ENCODE data around the gene ERBB4.
A peak's percentile ranks its signal among the peaks of the same experiment; 100 is the strongest.

ERBB4 gene

DNA sequence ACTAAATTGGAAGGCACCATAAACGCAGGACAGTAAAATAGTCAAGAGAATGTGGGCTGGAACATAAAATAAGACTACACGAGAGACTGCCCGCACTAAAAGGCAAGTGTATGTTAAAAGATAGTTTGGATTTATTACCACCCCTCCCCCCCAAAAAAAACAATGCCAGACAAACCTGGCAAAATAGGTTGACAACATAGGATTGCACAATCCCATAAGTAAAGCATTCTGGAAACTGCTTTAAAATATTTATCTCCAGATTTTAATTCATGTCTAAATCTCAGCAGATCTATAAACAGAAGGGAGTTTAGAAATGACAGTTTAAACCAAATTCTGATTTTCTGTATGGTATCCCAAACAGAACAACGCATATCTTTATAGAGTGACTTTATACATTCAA lies 455.1 kb downstream of the ERBB4 start:
- DNase-seq (ENCODE audit: low read depth, low spot score), result no peak

- no peak for DNase-seq (ENCODE audit: low read depth, low spot score)
These were observed 460.5 kb downstream of the ERBB4 start for GRCh38 chr2:212078103-212078502.

- DNase-seq (ENCODE audit: low read depth, low spot score), result no peak
These were observed 462.1 kb downstream of the ERBB4 start for GRCh38 chr2:212076456-212076855.

- no peak for DNase-seq (ENCODE audit: low read depth, low spot score)
These were observed 465.2 kb downstream of the ERBB4 start for GRCh38 chr2:212073360-212073759.

DNA sequence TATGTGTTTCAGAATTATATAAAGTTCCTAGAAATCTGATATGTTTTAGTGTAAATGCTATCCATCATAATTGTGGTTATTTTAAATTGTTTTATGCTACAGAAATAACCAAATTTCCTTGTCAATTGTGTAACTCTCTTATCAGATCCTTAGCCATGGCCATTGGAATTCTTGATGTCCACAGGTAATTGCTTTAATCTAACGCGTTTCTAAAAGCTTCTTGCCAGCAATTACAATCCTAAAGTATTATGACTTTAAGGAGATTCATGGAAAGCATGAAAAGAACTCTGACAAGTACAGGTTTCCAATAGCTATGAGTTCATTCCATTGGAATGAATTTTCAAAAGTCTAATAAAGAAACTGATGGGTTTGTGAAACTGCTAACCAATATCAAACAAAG lies 472.1 kb downstream of the ERBB4 start:
- no peak for DNase-seq (ENCODE audit: low read depth, low spot score)

GRCh38 chr2:212064318-212064717 lies 474.3 kb downstream of the ERBB4 start:
- no peak for DNase-seq (ENCODE audit: low read depth, low spot score)

DNA sequence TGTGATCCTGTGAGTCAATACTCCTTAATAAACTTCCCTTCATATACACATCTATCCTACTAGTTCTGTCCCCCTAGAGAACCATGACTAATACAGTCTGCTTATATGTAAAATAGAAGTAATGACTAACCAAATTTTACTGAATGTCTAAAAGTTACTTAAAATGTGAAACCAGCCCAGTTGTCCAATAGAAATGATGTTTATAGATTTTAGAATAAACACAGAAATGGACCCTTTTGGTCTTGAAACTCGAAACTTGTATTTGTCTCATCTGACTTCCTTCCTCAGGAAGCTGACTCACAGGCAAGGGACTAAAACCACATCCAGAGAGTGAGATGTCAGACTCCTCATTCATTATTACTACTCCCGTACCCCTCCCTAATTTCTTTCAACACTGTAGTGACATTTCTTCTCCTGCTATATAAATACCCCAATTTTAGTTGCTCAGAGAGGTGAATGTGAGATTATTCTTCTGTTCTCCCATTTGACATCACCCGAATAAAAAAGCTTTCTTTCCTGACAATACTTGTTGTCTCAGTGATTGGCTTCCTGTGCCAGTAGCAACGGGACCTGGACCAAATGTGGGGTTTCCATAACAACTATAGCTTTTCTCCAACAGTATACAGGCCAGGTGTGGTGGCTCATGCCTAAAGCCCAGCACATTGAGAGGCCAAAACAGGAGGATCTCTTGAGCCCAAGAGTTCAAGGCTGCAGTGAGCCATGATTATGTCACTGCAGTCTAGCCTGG lies 486.0 kb downstream of the ERBB4 start:
- DNase-seq (ENCODE audit: low read depth, low spot score), result peak; percentile 22

DNA sequence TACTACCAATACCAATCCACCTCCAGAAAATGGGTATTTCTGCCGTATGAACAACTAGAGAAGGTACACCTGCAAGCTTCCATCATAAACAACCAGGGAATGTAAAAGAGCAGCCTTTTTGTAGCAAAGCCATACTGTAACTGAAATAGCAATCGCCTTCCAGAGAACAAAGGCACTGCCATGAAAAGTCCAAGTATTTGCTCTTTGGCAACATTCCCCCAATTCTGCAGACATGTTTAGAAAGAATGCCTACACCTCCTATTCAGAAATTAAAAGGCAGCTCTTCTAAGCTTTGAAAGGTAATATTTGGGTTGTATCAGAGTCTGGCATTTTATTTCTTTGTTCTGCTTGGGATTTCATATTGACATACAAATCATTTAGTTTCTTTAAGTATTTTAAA lies 487.7 kb downstream of the ERBB4 start:
- DNase-seq (ENCODE audit: low read depth, low spot score), result peak; percentile 39

- no peak for DNase-seq (ENCODE audit: low read depth, low spot score)
These were observed 496.0 kb downstream of the ERBB4 start for GRCh38 chr2:212042562-212042961.

DNA sequence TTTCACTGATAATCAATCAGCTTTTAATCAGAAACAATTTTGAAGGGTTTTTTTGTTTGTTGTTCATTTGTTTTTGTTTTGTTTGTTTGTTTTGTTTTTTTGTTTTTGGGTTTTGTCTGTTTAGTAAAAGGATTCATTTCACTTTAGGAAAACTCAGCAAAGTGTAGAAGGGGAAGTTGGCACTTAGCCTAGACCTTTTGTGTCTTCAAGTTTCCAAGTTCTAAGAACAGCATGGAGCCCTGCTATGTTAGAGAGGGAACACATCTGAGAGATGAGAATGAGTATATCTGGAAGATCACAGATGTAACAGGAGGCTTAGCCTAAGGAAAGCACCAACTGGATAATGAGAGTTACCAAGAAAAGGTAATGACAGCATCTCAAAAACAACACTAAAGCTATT lies 501.5 kb downstream of the ERBB4 start:
- DNase-seq (ENCODE audit: low read depth, low spot score), result no peak

- no peak for DNase-seq (ENCODE audit: low read depth, low spot score)
These were observed 503.6 kb downstream of the ERBB4 start for GRCh38 chr2:212034841-212035585.

- no peak for DNase-seq (ENCODE audit: low read depth, low spot score)
These were observed 504.7 kb downstream of the ERBB4 start for GRCh38 chr2:212033888-212034287.

GRCh38 chr2:212032536-212033219 lies 505.9 kb downstream of the ERBB4 start:
- peak; percentile 42 for DNase-seq (ENCODE audit: low read depth, low spot score)

GRCh38 chr2:212032032-212032431 lies 506.6 kb downstream of the ERBB4 start:
- DNase-seq (ENCODE audit: low read depth, low spot score), result peak; percentile 85

DNA sequence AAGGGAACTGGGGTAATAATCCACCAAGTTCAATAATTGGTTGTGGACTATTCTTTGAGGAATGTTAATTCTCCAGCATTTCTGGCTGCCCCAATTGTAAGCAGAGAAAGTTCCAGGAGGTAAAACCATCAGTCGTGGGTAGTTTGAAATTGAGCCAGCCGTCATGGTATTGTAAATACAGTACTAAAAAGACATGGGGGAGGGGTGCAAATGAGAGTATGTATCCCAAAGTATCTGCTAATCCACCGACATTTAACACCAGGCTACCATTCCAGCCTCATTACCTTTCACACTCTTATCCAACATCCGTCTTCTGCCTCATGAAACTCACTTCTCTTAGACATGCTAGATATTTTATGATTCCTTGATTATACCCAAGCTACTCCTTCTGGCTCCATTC lies 507.9 kb downstream of the ERBB4 start:
- peak; percentile 54 for DNase-seq (ENCODE audit: low read depth, low spot score)

DNA sequence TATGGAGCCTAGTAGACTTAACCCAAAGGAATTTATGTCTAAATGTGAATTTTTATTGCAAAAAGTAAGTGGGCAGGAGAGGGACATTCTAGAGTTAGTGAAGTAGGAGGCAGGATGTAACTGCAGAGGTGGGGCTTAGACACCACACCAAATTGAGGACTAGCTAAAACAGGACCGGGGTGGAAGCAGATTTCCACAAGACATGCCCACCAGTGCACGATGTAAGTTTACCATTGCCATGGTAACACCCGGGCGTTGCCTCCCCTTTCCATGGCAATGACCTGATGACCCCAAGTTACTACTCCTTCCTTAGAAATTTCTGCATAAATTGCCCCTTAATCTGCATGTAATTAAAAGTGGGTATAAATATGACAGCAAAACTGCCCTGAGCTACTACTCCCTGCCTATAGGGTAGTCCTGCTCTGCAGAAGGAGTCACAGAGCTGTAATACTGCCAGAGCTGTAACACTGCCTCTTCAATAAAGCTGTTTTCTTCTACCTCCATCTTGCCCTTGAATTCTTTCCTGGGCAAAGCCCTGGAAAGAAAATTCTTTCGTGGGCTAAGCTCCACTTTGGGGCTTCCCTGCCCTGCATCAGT lies 509.7 kb downstream of the ERBB4 start:
- DNase-seq (ENCODE audit: low read depth, low spot score), result no peak

GRCh38 chr2:212027681-212028628 lies 510.6 kb downstream of the ERBB4 start:
- DNase-seq (ENCODE audit: low read depth, low spot score), result no peak

- no peak for DNase-seq (ENCODE audit: low read depth, low spot score)
These were observed 514.6 kb downstream of the ERBB4 start for GRCh38 chr2:212024040-212024439.

GRCh38 chr2:212022966-212023365 lies 515.6 kb downstream of the ERBB4 start:
- DNase-seq (ENCODE audit: low read depth, low spot score), result no peak

- peak; percentile 52 for DNase-seq (ENCODE audit: low read depth, low spot score)
These were observed 516.7 kb downstream of the ERBB4 start for GRCh38 chr2:212021947-212022346.

DNA sequence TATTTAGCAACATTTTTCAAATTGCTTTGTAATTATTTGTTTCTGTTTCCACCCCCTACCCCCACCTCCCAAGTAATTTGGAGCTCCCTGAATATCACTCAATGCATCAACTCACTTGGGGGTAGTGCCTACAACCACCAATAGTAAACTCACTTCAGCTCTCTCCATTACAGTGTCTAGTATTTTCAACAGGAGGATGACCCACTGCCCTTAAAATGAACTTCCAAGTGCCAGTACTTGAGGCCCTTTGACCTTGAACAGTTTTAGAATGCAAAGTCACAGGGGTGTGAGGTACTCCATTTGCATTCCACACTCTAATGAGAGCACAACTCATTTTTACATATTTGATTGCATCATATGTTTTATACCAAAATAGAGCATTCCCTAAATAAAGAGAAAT lies 523.0 kb downstream of the ERBB4 start:
- no peak for DNase-seq (ENCODE audit: low read depth, low spot score)

All from astrocyte of the hippocampus (primary cell).